Vagina (tissue), 2 donors: ENCODE results near the gene COLQ. TPM values are rescaled to one million over a fixed set of nuclear protein-coding genes. Genes with fewer than 3 reads are reported as not detected.
"Not testable (repeated sequence)": the region's sequence is repeated elsewhere in the genome, so short reads cannot be mapped to it uniquely, and the experiment has no call there.

ENCODE experiments used
- DNase-seq, 2 donors: peaks; one replicate each; pipeline ENCODE4 v3.0.0-alpha.2; 2017; ENCODE audit errors: extremely low spot score in 2 of 2
- H3K27ac ChIP-seq: fragments of 200-600 bp; sonication (generic); one replicate; pipeline ENCODE4 v1.5.1; 2019
- H3K27me3 ChIP-seq: fragments of 200-600 bp; sonication (generic); one replicate; pipeline ENCODE4 v1.5.1; 2019
- H3K36me3 ChIP-seq, 2 donors: fragments of 200-600 bp; sonication (generic); one replicate each; pipeline ENCODE4 v1.5.1; 2017 to 2019
- H3K4me1 ChIP-seq: fragments of 200-600 bp; sonication (generic); one replicate; pipeline ENCODE4 v1.5.1; 2019
- H3K4me3 ChIP-seq, 2 donors: fragments of 200-600 bp; sonication (generic); 1 replicate in 1 of 2; 2 replicates in 1 of 2; pipeline ENCODE4 v1.5.1; 2016 to 2019
- H3K9me3 ChIP-seq: fragments of 200-600 bp; sonication (generic); one replicate; pipeline ENCODE4 v1.5.1; 2019
- POLR2A ChIP-seq, 2 donors: fragments of 450-650 bp; IDR thresholded peaks; one replicate each; pipeline ENCODE4 v1.6.1; 2017; ENCODE audit warnings: antibody characterized with exemption in 2 of 2, mild to moderate bottlenecking in 2 of 2, moderate library complexity in 2 of 2
- POLR2AphosphoS5 ChIP-seq, 2 donors: sonication (generic); formaldehyde crosslinking; IDR thresholded peaks; one replicate each; pipeline ENCODE4 v1.9.0; 2017; ENCODE audit warnings: antibody characterized with exemption in 2 of 2, mild to moderate bottlenecking in 2 of 2, low read depth in 1 of 2; ENCODE audit not compliant: insufficient read depth in 1 of 2
- intact Hi-C: fragments of 100-400 bp; cut with DNase I; formaldehyde crosslinking; loops from one replicate; pipeline ENCODE4 v1.15.1; 2023
- total RNA-seq: library from RNA; depleted of rRNA; stranded (reverse); fragments of >200 nt; gene quantifications from one replicate; pipeline ENCODE4 v1.2.3, GENCODE V29; 2016
- TF ChIP-seq, protein P1 (sequence below), 3 experiments: fragments of 450-650 bp in 2 of 3; fragments of 200-600 bp in 1 of 3; sonication (generic) in 1 of 3; IDR thresholded peaks; one replicate each; pipeline ENCODE4 v1.5.1; 2017 to 2019; ENCODE audit warnings: antibody characterized with exemption in 3 of 3, mild to moderate bottlenecking in 2 of 3, moderate library complexity in 2 of 3

The COLQ gene
- total RNA-seq, 1 donor from 2014 or later = 12.8 TPM

DNA sequence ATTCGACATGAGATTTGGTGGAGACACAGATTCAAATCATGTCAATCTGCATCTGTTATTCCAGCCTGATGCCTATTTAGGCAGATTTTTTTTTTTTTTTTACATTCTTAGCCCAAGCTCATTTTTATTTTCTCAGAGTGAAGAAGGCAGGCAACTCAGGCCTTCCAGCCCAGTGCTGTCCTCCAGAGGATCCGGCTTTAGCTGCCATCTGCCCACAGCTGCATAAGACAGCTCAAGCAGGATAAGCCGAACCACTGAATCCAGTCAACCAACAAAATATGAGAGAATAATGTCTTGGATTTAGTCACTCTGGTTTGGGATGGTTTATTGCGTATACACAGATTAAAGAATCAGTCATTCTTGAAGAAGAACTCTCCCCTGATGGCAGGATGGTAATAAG, 19.9 kb upstream of the COLQ start:
- H3K4me3 ChIP-seq = no peak overlapping the region
- H3K9me3 ChIP-seq = no peaks in the 10 kb centered on the region
- no peaks in the 10 kb centered on the region for H3K36me3 ChIP-seq
- H3K27me3 ChIP-seq = no peaks in the 10 kb centered on the region
- no peak for DNase-seq
- intact Hi-C loops = no loop called here
- H3K4me1 ChIP-seq = peaks cover 5% of the 10 kb centered on the region
- TF ChIP-seq POLR2A (IDR thresholded peaks at IDR 0.05) (no peak), POLR2AphosphoS5 (IDR thresholded peaks at IDR 0.05; ENCODE audit: insufficient read depth in 1 of 2, low read depth in 1 of 2) (no peak)
- TF ChIP-seq, protein P1, sequence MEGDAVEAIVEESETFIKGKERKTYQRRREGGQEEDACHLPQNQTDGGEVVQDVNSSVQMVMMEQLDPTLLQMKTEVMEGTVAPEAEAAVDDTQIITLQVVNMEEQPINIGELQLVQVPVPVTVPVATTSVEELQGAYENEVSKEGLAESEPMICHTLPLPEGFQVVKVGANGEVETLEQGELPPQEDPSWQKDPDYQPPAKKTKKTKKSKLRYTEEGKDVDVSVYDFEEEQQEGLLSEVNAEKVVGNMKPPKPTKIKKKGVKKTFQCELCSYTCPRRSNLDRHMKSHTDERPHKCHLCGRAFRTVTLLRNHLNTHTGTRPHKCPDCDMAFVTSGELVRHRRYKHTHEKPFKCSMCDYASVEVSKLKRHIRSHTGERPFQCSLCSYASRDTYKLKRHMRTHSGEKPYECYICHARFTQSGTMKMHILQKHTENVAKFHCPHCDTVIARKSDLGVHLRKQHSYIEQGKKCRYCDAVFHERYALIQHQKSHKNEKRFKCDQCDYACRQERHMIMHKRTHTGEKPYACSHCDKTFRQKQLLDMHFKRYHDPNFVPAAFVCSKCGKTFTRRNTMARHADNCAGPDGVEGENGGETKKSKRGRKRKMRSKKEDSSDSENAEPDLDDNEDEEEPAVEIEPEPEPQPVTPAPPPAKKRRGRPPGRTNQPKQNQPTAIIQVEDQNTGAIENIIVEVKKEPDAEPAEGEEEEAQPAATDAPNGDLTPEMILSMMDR (IDR thresholded peaks at IDR 0.05) = no peak
- no peak overlapping the region for H3K27ac ChIP-seq

DNA sequence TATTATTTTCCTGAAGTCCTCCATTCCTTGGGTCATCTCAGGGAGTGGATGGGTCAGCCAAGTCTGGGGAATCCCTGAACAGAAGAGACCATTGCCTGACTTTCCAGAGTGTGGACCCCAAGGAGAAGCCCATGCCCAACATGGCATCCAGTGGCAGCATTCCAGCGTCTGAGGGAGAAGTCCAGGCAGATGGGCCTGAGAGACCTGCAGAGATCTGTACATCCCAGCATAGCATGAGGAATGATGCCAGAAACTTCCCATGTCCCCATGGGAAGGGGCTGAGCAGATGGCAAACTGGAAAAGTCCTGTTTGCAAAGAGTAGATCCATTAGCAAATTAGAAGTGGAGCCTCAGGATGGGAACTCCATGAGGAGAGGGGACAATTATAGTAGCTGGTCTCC, 17.6 kb upstream of the COLQ start:
- intact Hi-C loops = no loop called here
- Histone ChIP-seq H3K9me3 (no peaks in the 10 kb centered on the region), H3K4me3 (no peak overlapping the region), H3K27ac (no peak overlapping the region), H3K4me1 (peaks cover 5% of the 10 kb centered on the region), H3K36me3 (no peaks in the 10 kb centered on the region), H3K27me3 (no peaks in the 10 kb centered on the region)
- no peak for TF ChIP-seq POLR2A (IDR thresholded peaks at IDR 0.05)
- TF ChIP-seq POLR2AphosphoS5 (IDR thresholded peaks at IDR 0.05; ENCODE audit: insufficient read depth in 1 of 2, low read depth in 1 of 2) = no peak
- TF ChIP-seq, protein P1 (IDR thresholded peaks at IDR 0.05) = no peak
- DNase-seq = no peak

DNA sequence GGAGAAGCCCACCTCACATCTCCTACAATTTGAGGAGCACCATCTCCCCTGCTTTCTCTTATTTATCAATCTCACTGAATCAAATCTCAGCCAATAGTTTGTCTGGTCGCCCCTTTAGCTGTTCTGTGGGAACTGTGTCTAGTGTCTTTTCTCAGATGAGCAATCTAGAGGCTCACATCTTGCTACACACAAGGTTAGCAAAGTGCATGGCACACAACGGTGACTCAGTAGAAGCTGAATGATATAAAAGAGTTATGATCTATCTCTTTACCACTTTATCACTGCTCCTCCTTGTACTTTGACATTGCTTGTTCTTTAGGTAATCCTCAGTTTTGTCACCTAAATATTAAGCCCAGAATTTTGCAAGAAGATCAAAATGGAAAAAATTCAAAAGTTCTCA, 16.8 kb upstream of the COLQ start:
- no peak overlapping the region for H3K4me3 ChIP-seq
- no peaks in the 10 kb centered on the region for H3K36me3 ChIP-seq
- no peak for DNase-seq
- H3K27ac ChIP-seq = no peak overlapping the region
- TF ChIP-seq, protein P1 (IDR thresholded peaks at IDR 0.05) = no peak
- TF ChIP-seq POLR2A (IDR thresholded peaks at IDR 0.05) = no peak
- TF ChIP-seq POLR2AphosphoS5 (IDR thresholded peaks at IDR 0.05; ENCODE audit: insufficient read depth in 1 of 2, low read depth in 1 of 2) = no peak
- intact Hi-C loops = no loop called here
- H3K4me1 ChIP-seq = peaks cover 5% of the 10 kb centered on the region
- H3K27me3 ChIP-seq = no peaks in the 10 kb centered on the region
- no peaks in the 10 kb centered on the region for H3K9me3 ChIP-seq

DNA sequence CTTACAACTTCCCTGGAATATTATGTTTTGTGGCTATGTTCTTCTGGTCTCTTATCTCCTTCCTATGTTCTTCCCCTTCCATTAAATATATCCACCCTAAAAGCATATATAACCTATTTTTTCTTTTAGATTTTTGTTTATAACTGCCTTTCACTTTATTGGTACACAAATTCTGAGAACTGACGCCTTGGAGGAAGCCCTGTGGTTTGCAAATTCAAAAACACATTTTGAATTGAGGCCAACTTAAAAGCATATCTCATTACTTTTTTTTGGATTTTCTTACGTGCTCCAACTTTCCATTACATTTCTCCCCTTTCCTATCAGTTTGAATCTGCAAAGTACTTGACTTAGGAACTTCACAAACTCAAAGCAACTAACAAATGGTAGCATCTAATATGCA, 15.3 kb upstream of the COLQ start:
- intact Hi-C loops = no loop called here
- no peak overlapping the region for H3K27ac ChIP-seq

DNA sequence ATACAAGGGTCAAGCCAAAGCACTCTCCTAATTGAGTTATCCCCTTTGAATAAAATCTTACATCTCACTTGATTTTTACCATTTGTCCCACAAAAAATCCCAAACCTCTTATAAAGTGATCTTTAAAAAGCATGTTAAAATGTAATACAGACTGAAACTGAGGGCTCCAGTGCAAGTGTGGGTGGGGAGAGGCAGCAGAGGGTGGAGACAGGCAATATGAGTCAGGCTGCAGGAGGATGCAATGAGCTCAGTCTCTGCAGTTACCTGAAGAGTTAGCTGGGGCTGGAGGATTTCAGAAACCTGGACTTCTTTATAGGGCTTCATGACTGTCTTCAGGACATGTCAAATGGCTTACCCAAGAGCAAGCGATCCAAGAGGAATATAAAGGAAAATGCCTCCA, 14.2 kb upstream of the COLQ start:
- no peak for DNase-seq
- TF ChIP-seq POLR2AphosphoS5 (IDR thresholded peaks at IDR 0.05; ENCODE audit: insufficient read depth in 1 of 2, low read depth in 1 of 2) (no peak), POLR2A (IDR thresholded peaks at IDR 0.05) (no peak)
- TF ChIP-seq, protein P1 (IDR thresholded peaks at IDR 0.05) = no peak
- H3K27me3 ChIP-seq = no peaks in the 10 kb centered on the region
- no peaks in the 10 kb centered on the region for H3K4me1 ChIP-seq
- no peak overlapping the region for H3K4me3 ChIP-seq
- H3K36me3 ChIP-seq = no peaks in the 10 kb centered on the region
- intact Hi-C loops = no loop called here
- H3K9me3 ChIP-seq = no peaks in the 10 kb centered on the region
- no peak overlapping the region for H3K27ac ChIP-seq

More for the DNA sequence above, 15.3 kb upstream of the COLQ start:
- Histone ChIP-seq H3K4me3 (no peak overlapping the region), H3K9me3 (no peaks in the 10 kb centered on the region), H3K36me3 (no peaks in the 10 kb centered on the region), H3K27me3 (no peaks in the 10 kb centered on the region), H3K4me1 (no peaks in the 10 kb centered on the region)
- no peak for DNase-seq
- TF ChIP-seq POLR2AphosphoS5 (IDR thresholded peaks at IDR 0.05; ENCODE audit: insufficient read depth in 1 of 2, low read depth in 1 of 2) (no peak), POLR2A (IDR thresholded peaks at IDR 0.05) (no peak)
- TF ChIP-seq, protein P1 (IDR thresholded peaks at IDR 0.05) = no peak

DNA sequence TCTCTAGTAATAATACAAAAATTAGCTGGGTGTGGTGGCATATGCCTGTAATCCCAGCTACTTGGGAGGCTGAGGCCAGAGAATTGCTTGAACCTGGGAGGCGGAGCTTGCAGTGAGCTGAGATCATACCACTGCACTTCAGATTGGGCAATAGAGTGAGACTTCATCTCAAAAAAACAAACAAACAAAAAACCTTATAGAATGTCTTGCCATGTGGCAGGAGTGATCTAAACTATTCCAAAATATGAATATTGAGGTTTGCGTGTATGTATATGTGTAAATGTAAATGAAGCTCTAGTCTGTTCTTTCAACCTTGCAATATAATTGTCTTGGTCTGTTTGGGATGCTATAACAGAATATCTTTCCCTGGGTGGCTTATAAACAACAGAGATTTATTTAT, 11.1 kb upstream of the COLQ start:
- DNase-seq, intact Hi-C loops: not testable (repeated sequence)

More for the DNA sequence above, 11.1 kb upstream of the COLQ start:
- not testable (repeated sequence) for H3K9me3 ChIP-seq, H3K27me3 ChIP-seq, H3K4me1 ChIP-seq, H3K27ac ChIP-seq, H3K36me3 ChIP-seq, H3K4me3 ChIP-seq
